GM19395 (cell line): ENCODE results near the gene ZNF346.

Experiments
- ATAC-seq: cut with Tn5 transposase; IDR thresholded peaks from one replicate; pipeline ENCODE4 v1.9.1; 2021; ENCODE audit warnings: mild to moderate bottlenecking, moderate library complexity; ENCODE audit not compliant: unreplicated experiment

ZNF346 gene

DNA sequence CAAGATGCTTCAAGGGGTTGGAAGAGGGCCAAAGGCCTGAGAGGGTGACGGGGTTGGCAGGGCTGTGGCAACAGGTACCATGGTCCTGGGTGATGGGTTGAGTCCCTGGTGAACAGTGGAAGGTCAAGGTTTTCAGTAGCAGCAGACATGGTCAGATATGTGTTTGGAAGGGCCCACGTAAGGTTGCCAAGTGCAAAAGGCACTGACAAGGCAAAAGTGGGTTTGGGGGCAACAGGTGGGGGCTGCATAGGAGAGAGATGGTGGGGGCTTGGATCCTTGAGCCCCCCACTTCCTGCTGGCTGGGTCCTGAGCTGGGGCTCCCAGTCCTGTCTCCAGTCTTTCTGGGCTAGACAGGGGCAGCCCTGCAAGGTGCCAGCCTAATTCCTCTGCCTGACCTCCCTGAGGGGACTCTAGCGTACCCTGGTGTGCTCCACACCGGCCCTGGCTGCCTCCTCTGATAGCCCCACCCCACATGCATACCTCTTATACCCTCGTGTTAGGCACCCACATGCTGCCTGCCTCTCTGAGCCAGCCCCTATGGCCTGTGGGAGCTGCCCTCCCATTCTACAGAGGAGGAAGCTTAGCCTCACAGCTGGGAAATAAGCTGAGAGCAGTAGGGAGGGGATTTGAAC is 90.2 kb downstream of the ZNF346 start:
- no peak for ATAC-seq

- ATAC-seq = peak; percentile 57
Measured at GRCh38 chr5:177113566-177114424, 91.3 kb downstream of the ZNF346 start.

- peak; percentile 63 for ATAC-seq
Measured at GRCh38 chr5:177116631-177117373, 94.3 kb downstream of the ZNF346 start.

- no peak for ATAC-seq
Measured at GRCh38 chr5:177117441-177118045, 95.0 kb downstream of the ZNF346 start.

DNA sequence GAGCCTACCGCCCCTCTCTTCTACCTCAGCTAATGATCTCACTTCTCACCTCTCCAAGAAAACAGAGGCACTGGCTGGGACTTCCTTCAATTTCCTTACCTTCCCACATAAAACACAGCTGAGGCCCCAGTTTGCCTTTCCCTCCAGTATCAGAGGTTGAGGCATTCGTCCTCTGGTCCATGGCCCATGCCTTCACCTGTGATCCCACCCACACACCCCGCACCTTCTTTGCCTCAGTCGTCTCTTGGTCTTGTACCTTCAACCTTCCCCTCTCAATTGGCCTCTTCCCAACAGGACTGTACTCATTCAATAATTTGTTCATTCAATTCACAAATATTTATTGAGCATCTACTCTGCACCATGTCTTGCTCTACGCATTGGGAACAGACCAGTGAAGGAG is 100.1 kb downstream of the ZNF346 start:
- no peak for ATAC-seq

DNA sequence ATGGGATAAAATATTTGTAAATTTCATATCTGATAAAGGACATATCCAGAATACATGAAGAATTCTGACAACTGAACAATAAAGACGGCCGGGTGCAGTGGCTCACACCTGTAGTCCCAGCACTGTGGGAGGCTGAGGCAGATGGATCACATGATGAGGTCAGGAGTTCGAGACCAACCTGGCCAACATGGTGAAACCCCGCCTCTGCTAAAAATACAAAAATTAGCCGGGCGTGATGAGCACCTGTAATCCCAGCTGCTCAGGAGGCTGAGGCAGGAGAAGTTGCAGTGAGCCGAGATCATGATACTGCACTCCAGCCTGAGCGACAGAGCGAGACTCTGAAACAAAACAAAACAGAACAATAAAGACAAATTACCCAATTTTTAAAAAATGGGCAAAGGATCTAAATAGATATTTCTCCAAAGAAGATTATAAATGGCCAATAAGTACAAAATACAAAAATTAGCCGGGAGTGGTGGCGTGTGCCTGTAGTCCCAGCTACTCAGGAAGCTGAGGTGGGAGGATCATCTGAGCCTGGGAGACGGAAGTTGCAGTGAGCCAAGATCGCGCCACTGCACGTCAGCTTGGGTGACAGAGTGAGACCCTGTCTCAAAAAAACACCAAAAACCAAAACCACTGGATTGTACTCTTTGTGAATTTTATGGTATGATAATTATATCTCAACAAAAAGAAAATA is 101.4 kb downstream of the ZNF346 start:
- ATAC-seq = peak; percentile 47

- ATAC-seq = peak; percentile 53
Measured at GRCh38 chr5:177124486-177124991, 102.0 kb downstream of the ZNF346 start.

- no peak for ATAC-seq
Measured at GRCh38 chr5:177126771-177127170, 104.3 kb downstream of the ZNF346 start.

DNA sequence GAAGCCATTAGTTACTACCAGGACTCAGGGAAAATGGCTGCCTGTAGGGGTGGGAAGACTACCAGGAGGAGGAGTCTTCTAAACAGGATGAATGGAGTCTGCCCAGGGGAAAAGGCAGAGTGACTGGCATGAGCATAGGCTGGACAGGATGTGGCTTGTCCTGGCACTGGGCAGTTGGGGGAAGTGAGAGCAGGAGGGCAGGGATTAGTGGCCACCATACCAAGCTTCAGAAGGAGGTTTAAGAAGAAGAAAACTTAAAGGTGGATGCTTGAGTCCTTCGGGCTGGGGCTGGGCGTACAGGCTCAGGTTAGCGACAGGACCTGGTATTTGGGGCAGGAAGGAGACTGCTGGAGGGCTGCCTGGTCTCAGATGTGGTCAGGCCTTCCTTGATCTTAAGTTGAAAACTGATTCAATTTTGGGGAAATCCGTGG is 106.1 kb downstream of the ZNF346 start:
- no peak for ATAC-seq

GRCh38 chr5:177130211-177131018 is 107.9 kb downstream of the ZNF346 start:
- no peak for ATAC-seq
